Stimulated activated CD4-positive, alpha-beta T cell treated with anti-CD3 and anti-CD28 coated beads, Interleukin-4, amount 100 ng/mL, for 24 hours (primary cell): ENCODE data around the gene KCNA1.

Source experiments
- DNase-seq: peaks from one replicate; pipeline ENCODE4 v3.0.0-alpha.2; 2020

KCNA1 gene

DNA sequence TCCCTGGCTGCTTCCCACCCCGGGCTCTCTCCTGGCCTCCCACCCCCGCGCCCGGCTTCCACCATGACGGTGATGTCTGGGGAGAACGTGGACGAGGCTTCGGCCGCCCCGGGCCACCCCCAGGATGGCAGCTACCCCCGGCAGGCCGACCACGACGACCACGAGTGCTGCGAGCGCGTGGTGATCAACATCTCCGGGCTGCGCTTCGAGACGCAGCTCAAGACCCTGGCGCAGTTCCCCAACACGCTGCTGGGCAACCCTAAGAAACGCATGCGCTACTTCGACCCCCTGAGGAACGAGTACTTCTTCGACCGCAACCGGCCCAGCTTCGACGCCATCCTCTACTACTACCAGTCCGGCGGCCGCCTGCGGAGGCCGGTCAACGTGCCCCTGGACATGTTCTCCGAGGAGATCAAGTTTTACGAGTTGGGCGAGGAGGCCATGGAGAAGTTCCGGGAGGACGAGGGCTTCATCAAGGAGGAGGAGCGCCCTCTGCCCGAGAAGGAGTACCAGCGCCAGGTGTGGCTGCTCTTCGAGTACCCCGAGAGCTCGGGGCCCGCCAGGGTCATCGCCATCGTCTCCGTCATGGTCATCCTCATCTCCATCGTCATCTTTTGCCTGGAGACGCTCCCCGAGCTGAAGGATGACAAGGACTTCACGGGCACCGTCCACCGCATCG is 1.8 kb downstream of the KCNA1 start:
- no peak for DNase-seq

DNA sequence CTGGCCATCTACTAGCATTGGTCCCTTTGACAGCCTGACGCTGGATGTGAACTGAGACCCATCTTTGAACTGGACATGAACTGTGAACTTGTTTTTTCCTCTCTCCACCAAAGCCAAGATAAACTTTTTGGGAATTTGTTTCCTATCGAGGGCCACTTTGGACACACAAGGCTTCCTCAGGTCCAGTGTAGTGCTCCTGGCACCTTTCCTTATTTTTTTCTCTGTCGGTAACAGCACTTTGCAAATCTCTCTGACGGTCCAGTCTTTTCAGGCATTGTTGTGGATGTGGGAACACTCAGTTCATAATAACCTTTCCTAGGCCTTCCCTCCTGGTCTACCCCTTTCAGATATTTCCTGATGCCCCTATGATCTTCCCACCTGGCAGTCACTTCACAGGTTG is 5.0 kb downstream of the KCNA1 start:
- no peak for DNase-seq

DNA sequence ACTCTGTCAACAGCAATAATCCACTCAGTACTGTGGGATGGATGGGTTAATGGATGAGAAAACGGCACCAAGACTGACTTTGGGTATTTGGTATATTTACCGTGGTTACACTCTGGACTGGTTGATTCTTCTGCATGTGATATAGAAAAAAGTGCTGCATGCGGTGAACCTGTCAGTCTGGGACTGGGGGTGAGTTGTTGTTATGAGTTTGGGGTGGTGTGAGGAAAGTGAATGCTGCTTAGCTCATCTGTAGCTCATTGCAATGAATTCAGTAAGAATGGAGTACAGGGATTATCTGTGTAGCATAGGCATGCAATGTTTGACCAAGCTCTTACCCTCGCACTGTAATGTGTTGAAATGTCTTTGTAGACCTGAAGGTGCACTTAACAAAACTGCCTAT is 6.0 kb downstream of the KCNA1 start:
- DNase-seq: no peak

DNA sequence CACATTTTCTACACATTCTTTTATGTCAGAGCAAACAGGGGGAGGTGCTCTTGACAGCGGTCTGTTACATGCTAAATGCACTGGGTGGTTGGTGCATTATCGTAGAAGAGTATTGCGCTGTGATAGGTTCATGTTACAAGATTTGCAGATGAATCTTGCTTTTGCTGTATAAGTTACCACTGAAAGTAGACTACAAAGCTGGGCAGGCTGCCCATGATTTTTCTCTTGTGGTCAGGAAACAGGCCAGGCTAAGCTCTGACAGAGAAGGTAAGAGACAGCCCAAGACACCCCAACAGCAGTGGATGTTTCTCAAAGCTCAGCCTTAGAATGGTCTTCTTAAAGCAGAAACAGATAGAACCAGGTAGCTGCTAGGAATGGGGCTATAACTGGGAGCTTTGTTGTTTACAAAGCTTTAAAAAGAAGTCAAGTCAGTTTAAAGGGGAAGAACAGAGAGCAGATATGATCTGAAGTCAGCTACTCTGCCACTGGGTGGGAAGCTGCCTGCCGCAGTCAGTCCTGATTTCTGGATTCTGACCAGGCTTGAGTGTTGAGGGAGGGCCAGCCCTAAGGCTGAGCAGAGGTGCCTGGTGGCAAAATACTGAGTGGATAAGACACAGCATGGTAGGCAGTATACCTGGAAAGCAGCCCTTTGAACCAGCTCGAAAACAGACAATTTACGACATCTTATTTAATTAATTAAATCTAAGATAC is 9.4 kb downstream of the KCNA1 start:
- no peak for DNase-seq

DNA sequence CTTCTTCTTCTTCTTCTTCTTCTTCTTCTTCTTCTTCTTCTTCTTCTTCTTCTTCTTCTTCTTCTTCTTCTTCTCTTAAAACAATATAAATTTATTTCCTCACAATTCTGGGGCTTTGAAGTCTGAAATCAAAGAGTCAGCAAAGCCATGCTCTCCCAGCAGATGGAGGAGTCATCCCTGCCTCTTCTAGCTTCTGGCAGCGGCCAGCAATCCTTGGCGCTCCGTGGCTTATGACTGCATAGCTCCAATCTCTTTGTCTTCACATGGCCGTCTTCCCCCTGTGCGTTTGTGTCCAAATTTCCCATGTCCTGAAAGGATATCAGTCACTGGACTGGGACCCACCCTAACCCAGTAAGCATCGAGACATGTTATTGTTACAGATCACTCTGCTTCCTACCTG is 22.9 kb downstream of the KCNA1 start:
- no peak for DNase-seq

DNA sequence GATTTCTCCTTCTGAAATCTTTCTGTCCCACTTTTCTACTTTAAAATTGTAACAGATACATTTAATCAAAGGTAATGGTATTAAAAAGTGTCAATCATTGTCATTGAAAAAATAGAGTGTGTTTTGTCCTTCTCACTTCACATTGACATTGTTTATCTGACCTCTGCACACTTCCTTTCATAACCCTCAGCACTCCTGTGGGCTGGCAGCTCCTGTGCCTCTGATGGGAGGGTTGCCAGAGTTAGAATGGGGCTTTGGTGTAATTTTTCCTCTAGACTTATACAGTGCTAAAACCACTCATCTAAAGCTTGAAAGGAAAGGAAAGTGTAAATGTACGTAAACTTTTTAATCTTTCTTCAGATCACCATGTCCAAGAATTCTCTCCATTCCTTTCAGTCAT is 23.7 kb downstream of the KCNA1 start:
- DNase-seq: no peak

DNA sequence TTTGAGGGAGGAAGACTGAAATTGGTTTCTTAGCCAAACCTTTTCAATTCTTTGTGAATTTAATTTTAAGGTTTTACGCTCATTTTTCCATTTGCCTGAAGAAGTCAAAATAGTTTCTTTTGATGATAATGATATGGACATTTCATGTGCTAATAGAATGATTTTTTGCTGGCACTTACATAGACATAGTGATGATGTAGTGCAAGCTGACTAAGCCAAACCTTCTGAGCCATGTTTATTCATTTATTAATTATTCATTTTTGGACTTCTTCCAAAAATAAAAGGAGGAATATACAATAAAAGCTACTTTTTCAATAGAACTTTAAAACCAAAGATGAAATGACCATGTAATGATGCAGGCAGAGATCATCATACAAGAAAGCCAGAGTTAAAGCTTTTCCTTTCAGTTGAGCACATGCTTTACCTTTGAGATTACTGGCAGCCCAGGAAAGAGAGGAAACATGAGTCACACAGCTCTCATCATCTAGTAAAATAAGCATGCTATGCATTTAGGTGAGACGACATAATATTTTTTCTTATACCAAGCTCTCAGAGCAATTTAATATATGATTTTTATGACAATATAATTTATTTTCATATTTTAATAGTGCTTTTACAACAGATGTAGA is 24.8 kb downstream of the KCNA1 start:
- DNase-seq: no peak

GRCh38 chr12:4938900-4939299 is 29.2 kb downstream of the KCNA1 start:
- no peak for DNase-seq

DNA sequence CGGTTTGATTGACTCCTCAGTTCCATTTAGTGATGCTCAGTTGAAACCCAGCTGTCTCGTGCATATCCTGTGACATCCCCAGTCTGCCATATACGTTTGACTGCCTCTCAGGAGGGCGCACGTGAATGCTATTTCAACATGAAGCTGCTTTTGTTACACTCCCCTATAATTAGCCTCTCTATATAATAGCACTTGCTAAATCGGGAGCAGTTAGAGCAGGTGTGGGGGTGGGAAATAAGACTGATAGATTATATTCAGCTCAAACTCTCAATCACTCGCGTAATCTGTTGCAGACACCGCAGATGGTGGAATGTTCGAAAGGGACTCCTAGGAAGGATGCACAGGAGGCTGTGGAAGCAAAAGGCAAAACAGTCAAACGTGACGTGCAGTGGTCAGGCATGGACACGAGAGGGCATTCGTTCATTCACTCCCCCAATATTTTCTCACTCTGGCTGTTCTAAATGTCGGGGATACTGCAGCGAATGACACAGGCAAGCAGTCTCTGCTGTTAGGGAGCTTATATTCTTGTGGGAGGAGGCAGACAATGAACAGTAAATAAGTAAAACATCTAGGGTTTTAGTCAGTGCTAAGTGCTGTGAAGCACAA is 29.8 kb downstream of the KCNA1 start:
- DNase-seq: no peak

DNA sequence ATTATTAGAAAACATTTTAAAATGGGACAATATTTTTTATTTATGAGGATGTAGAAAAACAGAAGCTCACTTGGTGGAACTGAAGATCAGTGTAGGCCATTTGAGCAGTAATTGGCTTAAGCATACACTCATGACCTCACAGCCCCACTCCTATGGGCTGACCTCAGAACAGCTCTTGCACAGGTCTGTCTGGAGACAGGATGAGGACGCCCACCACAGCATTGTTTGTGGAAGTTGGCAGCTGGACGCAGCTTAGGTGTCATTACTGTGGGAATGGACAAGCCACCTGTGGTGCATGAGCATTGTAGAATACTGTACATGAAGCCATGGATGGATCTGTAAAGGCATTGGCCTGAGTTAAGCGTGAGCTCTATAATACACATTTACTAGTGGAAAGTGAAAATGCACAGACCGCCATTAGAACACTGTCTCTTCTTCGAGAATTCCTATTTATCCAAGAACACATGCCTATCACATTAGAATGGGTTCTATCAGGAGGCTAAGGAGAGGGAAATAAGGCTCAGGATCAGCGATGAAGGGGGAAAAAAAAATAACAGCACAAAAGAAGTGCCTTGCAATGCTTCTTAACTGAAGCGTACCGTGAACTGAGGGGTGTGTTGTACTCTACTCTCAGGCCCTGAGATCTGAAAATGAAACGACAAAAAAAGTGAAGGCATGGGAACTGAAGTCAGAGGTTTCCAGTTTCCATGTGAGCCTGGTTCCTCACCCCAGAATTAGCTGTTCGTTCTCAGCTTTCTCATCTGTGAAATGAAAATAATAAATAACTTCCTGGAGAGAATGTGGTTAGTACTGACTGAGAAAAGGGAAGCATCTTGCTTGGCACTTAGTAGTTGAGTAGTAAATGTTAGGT is 33.6 kb downstream of the KCNA1 start:
- DNase-seq: no peak

DNA sequence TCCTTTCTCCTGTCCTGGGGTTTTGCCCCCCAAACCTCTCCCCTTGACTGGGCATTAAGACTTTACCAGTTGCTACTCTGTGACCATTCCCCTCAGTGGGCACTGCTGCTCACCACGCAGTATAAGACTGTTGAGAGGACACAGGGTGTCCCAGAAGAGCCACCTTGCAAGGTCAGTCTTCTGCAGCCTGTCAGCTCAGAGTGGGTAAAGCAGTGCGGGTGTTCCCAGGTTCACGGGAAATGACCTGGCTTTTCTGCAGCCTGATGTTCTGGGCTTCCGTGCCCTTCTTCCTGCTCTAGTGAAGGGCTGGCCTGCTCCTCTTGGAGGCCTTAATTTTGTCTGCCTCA is 34.2 kb downstream of the KCNA1 start:
- DNase-seq: no peak

- DNase-seq: no peak
Measured at GRCh38 chr12:4947253-4947652, 37.5 kb downstream of the KCNA1 start.

DNA sequence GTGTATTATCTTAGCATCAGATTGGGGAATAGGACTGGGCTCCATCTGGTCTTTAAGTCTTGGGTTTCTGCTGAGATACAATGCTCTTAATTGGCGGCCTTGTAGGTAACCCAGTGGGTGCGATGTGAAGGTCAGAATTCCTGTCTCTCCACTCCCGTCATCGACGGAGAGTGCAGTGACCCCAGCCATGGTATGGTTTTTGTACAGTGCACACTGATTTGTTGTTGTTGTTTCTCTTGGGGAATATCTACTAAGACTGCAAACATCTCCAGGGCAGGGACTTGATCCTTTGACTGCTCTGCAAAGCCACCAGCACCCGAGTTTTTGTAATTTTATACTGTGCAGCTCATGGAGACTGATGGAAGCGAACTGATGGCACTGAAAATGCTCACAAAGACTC is 41.4 kb downstream of the KCNA1 start:
- no peak for DNase-seq

DNA sequence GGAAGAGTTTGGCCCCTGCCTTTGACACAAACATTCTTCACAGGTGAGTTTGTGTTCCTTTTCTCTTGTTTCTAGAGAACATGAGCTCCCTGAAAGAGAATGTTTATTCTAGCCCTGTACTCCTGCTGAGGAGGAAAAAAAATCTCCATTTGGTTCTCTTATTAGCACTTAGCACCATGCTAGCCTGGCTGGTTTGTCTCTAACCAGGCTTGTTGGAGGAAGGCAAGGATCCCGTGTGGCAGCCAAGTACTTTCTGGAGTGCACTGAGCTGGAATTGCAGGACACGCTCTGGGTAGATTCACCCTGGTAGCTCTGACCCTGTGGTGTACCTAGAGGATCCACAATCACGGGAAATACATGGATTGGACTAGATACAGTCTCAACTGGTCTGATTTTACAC is 41.9 kb downstream of the KCNA1 start:
- DNase-seq: no peak

DNA sequence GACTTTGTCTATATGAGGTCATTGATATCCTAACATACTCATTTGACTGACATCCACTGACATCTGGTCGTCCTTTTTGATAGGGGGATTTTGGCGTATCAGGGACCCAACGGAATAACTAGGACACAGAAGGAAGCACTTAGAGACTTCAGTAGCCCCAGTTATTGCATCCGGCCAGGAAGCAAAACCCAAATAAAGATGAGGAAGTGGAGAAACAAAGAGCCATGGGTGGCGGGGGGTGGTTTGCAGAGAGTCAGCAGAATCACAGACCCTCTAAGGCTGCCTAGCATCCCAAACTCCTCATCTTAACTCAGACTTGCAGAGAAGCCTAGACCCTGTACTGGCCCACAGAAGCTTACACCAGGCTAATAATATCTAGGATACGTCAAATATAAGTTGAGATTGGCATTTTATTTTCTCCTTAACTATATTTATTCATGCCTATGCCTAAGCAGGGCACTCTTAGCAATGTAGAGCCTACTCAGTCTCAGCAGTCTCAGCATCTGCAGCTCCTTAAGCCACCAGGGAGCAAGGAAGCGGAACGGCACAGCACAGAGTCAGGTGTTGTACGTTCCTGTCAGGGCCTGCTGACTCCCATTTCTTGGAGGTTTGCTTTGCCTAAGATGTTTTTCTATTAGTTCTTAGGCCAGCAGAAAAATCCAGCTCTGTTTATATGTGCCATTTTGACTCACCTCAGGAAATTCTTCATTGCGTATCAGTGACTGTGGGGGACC is 45.1 kb downstream of the KCNA1 start:
- DNase-seq: no peak

DNA sequence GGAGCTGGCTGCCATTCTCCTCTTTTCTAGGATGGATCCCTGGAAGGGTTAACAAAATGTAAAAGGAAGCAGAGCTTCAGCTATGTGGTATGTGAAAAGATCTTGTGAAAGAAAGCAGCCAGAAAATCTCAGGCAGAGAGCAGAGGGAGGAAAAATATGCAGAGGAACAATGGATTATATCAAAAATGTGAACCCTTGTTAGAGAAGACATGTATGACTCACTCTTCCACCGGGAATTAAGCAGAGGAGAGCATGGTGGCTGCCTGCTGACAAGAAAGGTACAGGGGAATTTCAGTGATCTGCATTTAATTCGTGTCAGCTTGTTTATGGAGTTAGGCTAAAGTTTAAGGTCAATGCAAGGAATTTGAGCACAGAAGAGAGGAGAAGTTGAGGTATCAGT is 46.3 kb downstream of the KCNA1 start:
- DNase-seq: no peak

- DNase-seq: no peak
Measured at GRCh38 chr12:4956968-4957367, 47.3 kb downstream of the KCNA1 start.

DNA sequence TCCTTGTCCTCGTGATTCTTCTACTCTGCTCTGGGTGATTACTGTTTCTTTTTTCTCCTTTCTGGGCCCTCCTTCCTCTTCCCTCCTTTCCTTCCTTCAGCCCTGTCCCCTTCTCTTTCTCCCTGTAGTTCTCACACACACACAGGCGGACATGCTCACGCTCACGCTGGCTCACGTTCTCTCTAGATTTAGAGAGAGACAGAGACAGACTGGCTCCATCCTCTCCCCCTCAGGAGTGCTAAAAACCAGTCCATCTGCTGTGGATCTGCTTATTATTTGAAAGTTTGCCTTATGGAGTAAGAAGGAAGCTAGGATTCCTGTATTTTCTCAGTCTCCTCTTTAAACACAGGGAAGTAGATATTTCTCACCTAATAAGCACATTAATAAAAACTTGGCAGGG is 48.1 kb downstream of the KCNA1 start:
- DNase-seq: no peak

- DNase-seq: no peak
Measured at GRCh38 chr12:4958697-4959375, 49.1 kb downstream of the KCNA1 start.

GRCh38 chr12:4959381-4959780 is 49.7 kb downstream of the KCNA1 start:
- DNase-seq: no peak

- no peak for DNase-seq
Measured at GRCh38 chr12:4960030-4960429, 50.3 kb downstream of the KCNA1 start.

DNA sequence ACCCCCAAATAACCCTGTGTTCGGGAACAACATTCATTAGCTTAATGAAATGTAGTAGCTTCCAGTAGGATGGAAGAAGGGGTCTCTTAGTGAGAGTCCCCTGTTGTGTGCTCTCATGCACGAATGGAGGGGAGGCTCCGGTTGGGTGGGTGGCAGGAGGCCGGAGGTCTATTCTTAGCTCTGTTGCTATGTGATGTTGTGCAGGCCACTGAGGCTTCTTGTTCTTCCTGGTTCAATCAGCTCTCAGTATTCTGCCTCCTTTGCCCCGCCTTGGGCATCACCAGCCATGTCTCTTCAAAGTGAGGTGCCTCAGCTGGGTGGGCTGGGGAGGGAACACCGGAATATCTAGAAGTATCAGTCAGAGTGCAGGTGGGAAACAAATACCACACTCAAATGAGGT is 50.8 kb downstream of the KCNA1 start:
- no peak for DNase-seq
